Astrocyte (in vitro differentiated cells and primary cell): ENCODE data around the gene NEURL3.

Experiments used
- CTCF ChIP-seq: IDR thresholded peaks from 2 replicates; pipeline ENCODE4 v1.5.1; 2011; ENCODE audit warnings: low read depth, mild to moderate bottlenecking, inconsistent platforms, low read length, moderate library complexity; ENCODE audit not compliant: insufficient read depth
- EZH2 ChIP-seq: IDR thresholded peaks from 2 replicates; pipeline ENCODE4 v1.6.1; 2012; ENCODE audit warnings: mild to moderate bottlenecking, low read length, inconsistent platforms; ENCODE audit not compliant: insufficient read depth

DNA sequence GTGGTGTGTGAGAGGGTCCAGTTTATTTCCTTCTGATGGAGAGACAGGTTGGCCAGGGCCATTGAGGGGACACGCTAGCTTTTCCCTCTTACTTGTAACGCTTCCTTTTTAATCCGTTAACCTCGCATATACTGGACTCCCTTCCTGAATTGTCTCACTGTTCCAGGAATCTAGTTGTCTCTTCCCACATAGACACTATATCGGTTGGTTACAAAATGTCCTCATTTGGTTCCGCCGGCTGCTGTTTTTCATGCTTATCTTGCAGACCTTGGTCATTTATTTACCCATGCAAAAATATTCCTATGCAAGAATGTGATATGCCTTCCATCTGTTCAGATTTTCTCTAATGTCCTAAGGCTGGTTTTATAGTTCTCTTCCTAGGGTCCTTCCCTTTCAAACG is 35.0 kb downstream of the NEURL3 start:
- TF ChIP-seq EZH2 (no peak), CTCF (no peak)
